Spleen (tissue), 11 donors: ENCODE data around the gene TRIM47. TPM values are rescaled to one million over a fixed set of nuclear protein-coding genes. Genes with fewer than 3 reads are reported as not detected.

Source experiments
- DNase-seq: peaks from one replicate; pipeline ENCODE4 v3.0.0-alpha.2; 2020
- H3K27ac ChIP-seq, 8 donors: fragments of 200-600 bp; sonication (generic) in 7 of 8; 1 replicate in 4 of 8; 2 replicates in 4 of 8; pipeline versions ENCODE4 v1.5.0 to v1.8.0; 2016 to 2021; ENCODE audit warnings: inconsistent platforms in 4 of 8, mild to moderate bottlenecking in 4 of 8, moderate library complexity in 1 of 8
- H3K27me3 ChIP-seq, 7 donors: fragments of 200-600 bp; sonication (generic) in 6 of 7; replicated peaks in 1 of 7; 1 replicate in 4 of 7; 2 replicates in 3 of 7; pipeline versions ENCODE4 v1.5.0 to v1.8.0; 2016 to 2021; ENCODE audit warnings: inconsistent platforms in 3 of 7, mild to moderate bottlenecking in 1 of 7
- H3K36me3 ChIP-seq, 6 donors: fragments of 200-600 bp; sonication (generic) in 5 of 6; 1 replicate in 4 of 6; 2 replicates in 2 of 6; pipeline versions ENCODE4 v1.5.0 to v1.8.0; 2016 to 2021; ENCODE audit warnings: inconsistent platforms in 2 of 6
- H3K4me1 ChIP-seq, 6 donors: fragments of 200-600 bp; sonication (generic) in 5 of 6; 1 replicate in 3 of 6; 2 replicates in 3 of 6; pipeline versions ENCODE4 v1.5.0 to v1.8.0; 2016 to 2021; ENCODE audit warnings: inconsistent platforms in 3 of 6
- H3K4me3 ChIP-seq, 8 donors: fragments of 200-600 bp; sonication (generic) in 7 of 8; 1 replicate in 4 of 8; 2 replicates in 4 of 8; pipeline versions ENCODE4 v1.5.0 to v1.8.0; 2016 to 2021; ENCODE audit warnings: inconsistent platforms in 4 of 8, mild to moderate bottlenecking in 4 of 8, moderate library complexity in 2 of 8
- H3K9me3 ChIP-seq, 8 donors: fragments of 200-600 bp; sonication (generic) in 7 of 8; 1 replicate in 4 of 8; 2 replicates in 4 of 8; pipeline versions ENCODE4 v1.5.0 to v1.8.0; 2016 to 2021; ENCODE audit warnings: inconsistent platforms in 4 of 8
- CTCF ChIP-seq, 11 experiments: fragments of 200-600 bp in 7 of 11; fragments of 450-650 bp in 4 of 11; sonication (generic) in 4 of 11; IDR thresholded peaks in 8 of 11; conservative IDR thresholded peaks in 3 of 11; 1 replicate in 7 of 11; 2 replicates in 4 of 11; pipeline versions ENCODE4 v1.4.0 to v1.8.0; 2016 to 2021; ENCODE audit warnings: antibody characterized with exemption in 11 of 11, inconsistent platforms in 4 of 11, mild to moderate bottlenecking in 1 of 11
- POLR2A ChIP-seq, 3 donors: fragments of 450-650 bp; IDR thresholded peaks; one replicate each; pipeline ENCODE4 v1.5.1; 2017; ENCODE audit warnings: antibody characterized with exemption in 3 of 3, mild to moderate bottlenecking in 1 of 3
- POLR2AphosphoS5 ChIP-seq, 3 donors: sonication (generic); formaldehyde crosslinking; IDR thresholded peaks; one replicate each; pipeline ENCODE4 v1.5.1; 2017; ENCODE audit warnings: antibody characterized with exemption in 3 of 3
- WGBS, 5 donors: extraction: QIAGEN DNeasy Blood & Tissue Kit in 3 of 5; methylation state at CpG; one replicate each; pipeline versions ENCODE4 v1.1.5 to v1.1.7; 2013 to 2018; 5-methylcytosine and 5-hydroxymethylcytosine counted together
- intact Hi-C: fragments of 100-400 bp; cut with DNase I; formaldehyde crosslinking; loops from one replicate; pipeline ENCODE4 v1.15.0; 2023; ENCODE audit warnings: low total_unique reads
- polyA plus RNA-seq, 3 donors: library from polyadenylated mRNA; stranded (reverse); fragments of 200-250 nt; gene quantifications; one replicate each; pipeline ENCODE4 v1.2.1, GENCODE V29; 2013
- total RNA-seq, 7 donors: library from RNA; depleted of rRNA in 3 of 7; stranded (reverse); fragments of >200 nt in 3 of 7; fragmentation: NEBNext Ultra II Directional in 4 of 7; extraction: Animal tissue kit (Norgen Biotek cat#: 25700) in 4 of 7; gene quantifications; one replicate each; pipeline versions ENCODE4 v1.1.0 to v1.2.1, GENCODE V29; 2016 to 2021
- donor health status: healthy with polysubstance abuse.
- donor health status: DM: no; HTN: no; CAD: no; lungs with moderate emphysema.
- donor health status: DM: no; HTN: no; CAD: no.
- donor health status: Bipolar disorder and iron deficiency.
- donor health status: healthy.
- donor health status: DM: no; HTN: no; CAD: no.
- donor health status: DM: yes; HTN: yes; CAD: no.

TRIM47 gene
- total and polyA plus RNA-seq, 10 donors: 28.1 to 73.8 (median 38.3) TPM

GRCh38 chr17:75834279-75834920 is 44.0 kb downstream of the TRIM47 start:
- no peak overlapping the region for H3K4me3 ChIP-seq
- DNase-seq: no peak
- H3K36me3 ChIP-seq: peaks cover 0 to 100% (median 77%) of the 10 kb centered on the region in 6 donors
- no peaks in the 10 kb centered on the region for H3K9me3 ChIP-seq
- peak overlapping the region in 4 of 8 donors; percentile 71 to 91 (median 84) for H3K27ac ChIP-seq
- no peak for TF ChIP-seq CTCF (IDR thresholded peaks at IDR 0.05 in 8 of 11, conservative IDR thresholded peaks at IDR 0.05 in 3 of 11)
- peak in 1 of 3 donors; percentile 60 for TF ChIP-seq POLR2AphosphoS5 (IDR thresholded peaks at IDR 0.05)
- no peak for TF ChIP-seq POLR2A (IDR thresholded peaks at IDR 0.05)
- no peaks in the 10 kb centered on the region for H3K27me3 ChIP-seq
- intact Hi-C loops: no loop called here
- 90 to 95% (median 94%) methylated on average over 17 to 25 of the region's 25 CpGs for WGBS, 5 donors
- peaks cover 21 to 98% (median 68%) of the 10 kb centered on the region in 6 donors for H3K4me1 ChIP-seq

- H3K27me3 ChIP-seq: no peaks in the 10 kb centered on the region
- H3K9me3 ChIP-seq: no peaks in the 10 kb centered on the region
- 13 to 33% (median 27%) methylated on average over 18 to 20 of the region's 20 CpGs for WGBS, 5 donors
- peak overlapping the region; percentile 27 to 91 (median 83) for H3K27ac ChIP-seq
- peaks cover 26 to 95% (median 68%) of the 10 kb centered on the region in 6 donors for H3K4me1 ChIP-seq
- intact Hi-C loops: no loop called here
- DNase-seq: no peak
- TF ChIP-seq POLR2A (IDR thresholded peaks at IDR 0.05) (no peak), POLR2AphosphoS5 (IDR thresholded peaks at IDR 0.05) (peak; percentile 35 to 68 (median 47))
- H3K36me3 ChIP-seq: peaks cover 0 to 100% (median 77%) of the 10 kb centered on the region in 6 donors
- H3K4me3 ChIP-seq: peak overlapping the region in 2 of 8 donors; percentile 3 to 41
Observed at GRCh38 chr17:75832652-75833400, 45.6 kb downstream of the TRIM47 start.

GRCh38 chr17:75832164-75832651 is 46.2 kb downstream of the TRIM47 start:
- Histone ChIP-seq H3K9me3 (no peaks in the 10 kb centered on the region), H3K27me3 (no peaks in the 10 kb centered on the region), H3K27ac (peak overlapping the region; percentile 27 to 91 (median 83)), H3K36me3 (peaks cover 0 to 100% (median 79%) of the 10 kb centered on the region in 6 donors), H3K4me1 (peaks cover 31 to 95% (median 71%) of the 10 kb centered on the region in 6 donors), H3K4me3 (peak overlapping the region in 1 of 8 donors; percentile 41)
- 48 to 63% (median 55%) methylated on average over 10 of the region's 10 CpGs for WGBS, 5 donors
- intact Hi-C loops: no loop called here
- DNase-seq: no peak
- no peak for TF ChIP-seq CTCF (IDR thresholded peaks at IDR 0.05 in 8 of 11, conservative IDR thresholded peaks at IDR 0.05 in 3 of 11)
- TF ChIP-seq POLR2AphosphoS5 (IDR thresholded peaks at IDR 0.05): peak in 2 of 3 donors; percentile 27 to 63

- Histone ChIP-seq H3K9me3 (no peaks in the 10 kb centered on the region), H3K36me3 (peaks cover 0 to 100% (median 75%) of the 10 kb centered on the region in 6 donors), H3K27ac (peak overlapping the region in 5 of 8 donors; percentile 82 to 91 (median 84)), H3K27me3 (no peaks in the 10 kb centered on the region), H3K4me3 (no peak overlapping the region), H3K4me1 (peaks cover 35 to 95% (median 70%) of the 10 kb centered on the region in 6 donors)
- no peak for DNase-seq
- no peak for TF ChIP-seq CTCF (IDR thresholded peaks at IDR 0.05 in 8 of 11, conservative IDR thresholded peaks at IDR 0.05 in 3 of 11)
- TF ChIP-seq POLR2AphosphoS5 (IDR thresholded peaks at IDR 0.05): peak in 1 of 3 donors; percentile 23
- intact Hi-C loops: no loop called here
- WGBS, 5 donors: 78 to 92% (median 89%) methylated on average over 12 to 15 of the region's 15 CpGs
Observed at GRCh38 chr17:75831032-75831571, 47.3 kb downstream of the TRIM47 start.
